GM12864 (cell line): ENCODE measurements around the gene PRKAR1B.

Source experiments
- DNase-seq: peaks from one replicate; pipeline ENCODE4 v3.0.0-alpha.2; 2011; ENCODE audit warnings: low read depth
- H3K4me3 ChIP-seq: 2 replicates; pipeline ENCODE4 v1.5.1; 2011; ENCODE audit warnings: mild to moderate bottlenecking, low read depth, low read length, control low read depth
- TF ChIP-seq, protein P1 (sequence below): IDR thresholded peaks from 2 replicates; pipeline ENCODE4 v1.5.1; 2011; ENCODE audit warnings: low read depth, mild to moderate bottlenecking, moderate library complexity, low read length, control low read depth, inconsistent platforms; ENCODE audit errors: missing control alignments

Gene PRKAR1B

DNA sequence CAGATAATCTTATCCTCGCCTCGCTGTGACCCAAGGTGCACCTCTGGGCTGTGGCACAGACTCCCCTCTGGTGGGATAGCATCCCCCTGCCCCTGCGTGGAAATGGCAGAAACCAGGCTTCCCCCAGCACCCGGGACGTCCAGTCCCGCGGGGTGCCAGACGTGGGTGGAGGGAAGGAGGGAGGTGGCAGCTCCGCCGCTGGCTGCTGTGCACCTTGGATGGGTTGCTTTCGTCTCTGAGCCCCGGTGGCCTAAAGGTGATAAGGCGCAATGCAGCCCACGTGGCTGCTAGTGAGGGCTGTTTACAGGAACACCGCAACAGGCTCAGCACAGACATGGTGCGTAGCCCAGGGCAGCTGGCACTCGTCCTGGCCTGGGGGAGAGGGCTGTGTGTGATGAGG, 193.8 kb downstream of the PRKAR1B start:
- TF ChIP-seq, protein P1, sequence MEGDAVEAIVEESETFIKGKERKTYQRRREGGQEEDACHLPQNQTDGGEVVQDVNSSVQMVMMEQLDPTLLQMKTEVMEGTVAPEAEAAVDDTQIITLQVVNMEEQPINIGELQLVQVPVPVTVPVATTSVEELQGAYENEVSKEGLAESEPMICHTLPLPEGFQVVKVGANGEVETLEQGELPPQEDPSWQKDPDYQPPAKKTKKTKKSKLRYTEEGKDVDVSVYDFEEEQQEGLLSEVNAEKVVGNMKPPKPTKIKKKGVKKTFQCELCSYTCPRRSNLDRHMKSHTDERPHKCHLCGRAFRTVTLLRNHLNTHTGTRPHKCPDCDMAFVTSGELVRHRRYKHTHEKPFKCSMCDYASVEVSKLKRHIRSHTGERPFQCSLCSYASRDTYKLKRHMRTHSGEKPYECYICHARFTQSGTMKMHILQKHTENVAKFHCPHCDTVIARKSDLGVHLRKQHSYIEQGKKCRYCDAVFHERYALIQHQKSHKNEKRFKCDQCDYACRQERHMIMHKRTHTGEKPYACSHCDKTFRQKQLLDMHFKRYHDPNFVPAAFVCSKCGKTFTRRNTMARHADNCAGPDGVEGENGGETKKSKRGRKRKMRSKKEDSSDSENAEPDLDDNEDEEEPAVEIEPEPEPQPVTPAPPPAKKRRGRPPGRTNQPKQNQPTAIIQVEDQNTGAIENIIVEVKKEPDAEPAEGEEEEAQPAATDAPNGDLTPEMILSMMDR = no peak
- no peak for DNase-seq
- H3K4me3 ChIP-seq = no peak overlapping the region

DNA sequence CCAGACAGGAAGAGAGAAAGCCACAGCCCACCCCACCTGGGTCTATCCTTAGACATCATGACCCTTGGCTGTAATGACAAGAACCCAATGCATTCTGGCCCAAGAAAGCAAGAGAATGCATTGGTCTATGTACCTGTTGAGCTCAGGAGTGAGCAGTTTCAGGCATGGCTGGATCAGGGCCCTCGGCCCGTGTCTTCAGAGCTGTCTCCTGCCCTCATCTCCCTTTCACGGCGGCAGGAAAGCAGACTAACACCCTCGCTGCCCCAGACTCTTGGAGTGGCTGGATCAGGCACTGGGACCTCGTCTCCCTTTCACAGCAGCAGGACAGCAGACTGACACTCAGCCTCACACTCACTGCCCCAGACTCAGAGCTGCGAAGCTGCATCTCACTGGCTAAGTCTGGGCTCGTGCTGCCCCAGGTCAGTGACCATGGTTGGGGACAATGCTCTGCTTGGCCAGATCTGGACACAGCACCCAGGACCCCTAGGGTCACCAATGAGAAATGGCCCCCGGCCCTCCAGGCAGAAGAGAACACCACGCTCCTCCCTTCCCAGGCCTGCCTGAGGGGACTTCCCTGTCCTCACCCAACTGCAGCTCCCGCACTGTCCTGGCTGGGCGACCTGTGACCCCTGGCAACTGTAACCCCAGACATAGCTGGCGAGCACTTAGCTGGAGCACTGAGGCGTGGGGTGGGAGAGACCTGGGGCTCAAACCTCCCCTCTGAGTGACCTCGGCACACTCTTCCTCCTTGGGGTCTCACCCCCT, 194.5 kb downstream of the PRKAR1B start:
- H3K4me3 ChIP-seq = no peak overlapping the region
- TF ChIP-seq, protein P1 = no peak
- DNase-seq = no peak

DNA sequence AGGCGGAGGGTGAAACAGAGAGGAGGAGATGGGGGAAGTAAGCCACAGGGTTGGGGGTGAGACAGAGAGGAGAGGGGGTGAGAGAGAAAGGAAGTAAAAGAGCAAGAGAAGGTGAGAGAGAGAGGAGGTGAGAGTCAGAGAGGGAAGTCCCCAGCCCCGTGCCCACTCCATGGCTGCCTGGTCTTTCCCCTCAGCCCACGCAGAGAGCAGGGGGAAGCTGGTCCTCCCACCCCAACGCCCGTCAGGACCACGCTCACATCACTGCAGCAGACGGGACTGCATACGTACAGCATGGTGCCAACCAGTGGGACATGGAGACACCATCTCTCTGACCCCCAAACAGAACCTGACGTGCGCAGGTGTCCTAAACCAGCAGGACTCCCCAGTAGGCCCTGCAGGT, 195.3 kb downstream of the PRKAR1B start:
- TF ChIP-seq, protein P1 = no peak
- no peak overlapping the region for H3K4me3 ChIP-seq
- no peak for DNase-seq

DNA sequence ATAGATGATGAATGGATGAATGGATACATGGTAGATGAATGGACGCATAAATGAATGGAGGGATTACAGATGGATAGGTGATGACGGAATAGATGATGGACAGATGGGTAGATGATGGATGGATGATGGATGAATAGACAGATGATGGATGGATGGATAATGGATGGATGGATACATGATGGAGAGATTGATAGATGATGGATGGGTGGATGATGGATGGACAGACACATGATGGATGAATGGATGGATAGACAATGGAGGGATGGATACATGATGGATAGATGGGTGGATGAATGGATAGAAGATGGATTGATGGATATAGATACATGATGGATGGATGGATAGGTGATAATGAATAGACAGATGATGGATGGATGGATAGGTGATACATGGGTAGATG, 198.6 kb downstream of the PRKAR1B start:
- no peak for DNase-seq
- no peak overlapping the region for H3K4me3 ChIP-seq
- TF ChIP-seq, protein P1 = no peak

DNA sequence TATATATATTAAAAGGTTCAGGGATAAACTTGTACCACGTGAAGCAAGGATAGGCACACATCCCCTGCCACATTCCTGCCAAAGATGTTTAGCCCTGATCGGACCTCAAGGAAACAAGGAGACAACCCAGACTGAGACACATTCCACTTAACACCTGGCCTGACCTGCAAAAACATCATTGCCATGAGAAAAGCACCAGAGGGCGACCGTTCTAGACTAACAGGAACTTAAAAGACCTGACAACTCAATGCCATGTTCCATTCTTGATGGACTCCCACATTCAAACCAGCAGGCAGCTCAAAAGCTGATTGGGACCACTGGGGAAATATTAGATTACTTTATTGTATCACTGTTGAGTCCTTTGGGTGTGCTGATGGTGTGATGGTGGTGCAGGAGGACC, 199.4 kb downstream of the PRKAR1B start:
- no peak for DNase-seq
- H3K4me3 ChIP-seq = no peak overlapping the region
- TF ChIP-seq, protein P1 = no peak

DNA sequence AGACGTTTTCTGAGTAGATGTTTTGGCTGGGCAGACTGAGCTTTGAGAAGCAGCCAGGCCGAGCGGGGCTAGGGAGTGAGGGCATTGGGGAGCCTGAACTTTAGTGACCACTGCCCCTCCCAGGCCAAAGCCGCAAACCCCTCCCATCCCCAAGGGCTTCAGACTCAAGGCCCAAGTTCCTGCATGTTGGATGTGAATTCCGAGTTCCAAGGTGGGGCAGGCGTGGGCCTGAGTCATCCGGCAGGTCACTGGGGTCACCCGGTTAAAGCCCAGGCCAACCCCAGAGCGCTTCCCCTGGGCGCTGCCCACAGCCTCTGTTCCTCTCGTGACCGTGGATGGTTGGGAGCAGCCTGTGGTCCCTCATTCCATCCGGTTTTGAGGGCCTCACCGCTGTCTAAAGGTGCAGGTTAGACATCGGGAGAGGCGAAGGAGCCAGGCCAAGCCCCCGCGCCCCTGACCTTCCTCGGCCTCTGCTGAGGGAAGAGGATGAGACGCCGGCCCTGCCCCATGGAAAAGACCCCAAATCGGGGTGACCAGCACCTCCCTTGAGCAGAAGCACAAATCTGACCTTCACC, 200.5 kb downstream of the PRKAR1B start:
- TF ChIP-seq, protein P1 = no peak
- DNase-seq = no peak
- H3K4me3 ChIP-seq = no peak overlapping the region

DNA sequence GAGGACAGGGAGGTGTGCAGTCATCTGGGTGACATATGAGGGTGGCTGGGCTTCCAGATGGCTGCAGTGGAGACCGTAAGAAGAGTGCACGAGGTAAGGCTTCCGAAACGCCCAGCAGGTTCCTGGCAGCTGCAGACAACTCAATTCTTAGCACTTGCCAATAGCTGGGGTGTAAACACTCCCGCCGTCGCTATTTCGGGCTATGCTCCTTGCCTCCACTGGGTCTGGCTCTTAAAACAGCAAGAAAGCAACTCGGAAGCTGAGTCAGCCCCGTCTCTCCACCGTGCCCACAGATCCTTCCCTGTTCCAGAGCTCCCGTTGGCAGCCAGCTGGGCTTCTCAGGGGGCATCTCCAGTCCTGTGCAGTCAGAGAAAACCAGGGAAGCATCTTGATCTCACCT, 201.3 kb downstream of the PRKAR1B start:
- no peak for DNase-seq
- TF ChIP-seq, protein P1 = no peak
- H3K4me3 ChIP-seq = no peak overlapping the region
